ENCODE data around the gene A2M. TPM values are rescaled to one million over a fixed set of nuclear protein-coding genes. Genes with fewer than 3 reads are reported as not detected.
A peak's percentile ranks its signal among the peaks of the same experiment; 100 is the strongest.

A2M gene
- total and polyA plus RNA-seq, 2 donors (not counting 1 experiment from before 2014, with no cell fraction given), result 0.04 TPM; not detected in 1

DNA sequence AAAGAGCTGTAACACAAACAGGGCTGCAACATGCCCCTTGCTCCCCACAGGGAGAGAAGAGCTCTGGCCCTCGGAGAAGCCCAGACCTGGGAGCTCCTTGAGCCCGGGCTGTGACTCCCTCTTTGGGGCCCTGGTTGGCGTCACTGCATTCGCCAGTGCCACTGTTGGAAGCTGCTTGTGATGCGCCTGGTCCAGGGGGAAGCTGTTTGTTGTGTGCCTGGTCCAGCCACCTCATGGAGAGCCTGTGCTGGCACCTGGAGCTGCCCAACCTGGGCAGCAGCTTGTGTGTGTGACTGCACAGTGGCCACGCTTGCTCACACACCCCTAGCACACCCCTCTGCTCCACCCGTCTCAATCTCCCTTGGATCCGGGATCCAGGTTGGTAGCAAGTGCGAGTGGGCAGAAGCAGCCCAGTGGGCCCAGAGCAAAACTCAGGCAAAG lies 49.5 kb downstream of the A2M start:
- peaks cover 10% of the 10 kb centered on the region for H3K27me3 Mint-ChIP-seq
- 90% methylated on average over 7 of the region's 9 CpGs for WGBS (ENCODE audit: insufficient coverage)
- H3K27ac Mint-ChIP-seq, result no peak overlapping the region
- no peak overlapping the region for H3K4me2 ChIP-seq (replicated peaks; ENCODE audit: low read depth, low read length, poor library complexity, severe bottlenecking)
- H3K4me1 ChIP-seq (ENCODE audit: control insufficient read depth in 2 of 2, insufficient read depth in 2 of 2, low read length in 2 of 2), result peaks cover 4 to 8% of the 10 kb centered on the region in 2 donors
- ChIA-PET CTCF (interaction anchor here (1.3 kb wide), 1 partner anchor 17 kb away, joined by 3 read pairs; no protein-coding TSS in a partner anchor), POLR2A (no interaction called here)
- no peak overlapping the region for H3K4me3 ChIP-seq (ENCODE audit: control extremely low read depth in 1 of 5, extremely low read depth in 1 of 5, insufficient read depth in 1 of 5, low read depth in 2 of 5, low read length in 4 of 5)
- ATAC-seq (ENCODE audit: low read depth) (no peak), DNase-seq (no peak)
- H3K4me3 Mint-ChIP-seq, result peak overlapping the region; percentile 77
- H3K36me3 ChIP-seq (replicated peaks in 1 of 2; ENCODE audit: control extremely low read depth in 1 of 2, control insufficient read depth in 1 of 2, extremely low read depth in 1 of 2, insufficient read depth in 2 of 2, low read length in 1 of 2), result no peaks in the 10 kb centered on the region
- no peak overlapping the region for H3K27ac ChIP-seq (ENCODE audit: low read length in 2 of 2)
- no peak for TF ChIP-seq EZH2 (IDR thresholded peaks at IDR 0.05; ENCODE audit: borderline replicate concordance, insufficient read depth, low read depth, low read length, poor library complexity, severe bottlenecking)
- TF ChIP-seq, protein P1, sequence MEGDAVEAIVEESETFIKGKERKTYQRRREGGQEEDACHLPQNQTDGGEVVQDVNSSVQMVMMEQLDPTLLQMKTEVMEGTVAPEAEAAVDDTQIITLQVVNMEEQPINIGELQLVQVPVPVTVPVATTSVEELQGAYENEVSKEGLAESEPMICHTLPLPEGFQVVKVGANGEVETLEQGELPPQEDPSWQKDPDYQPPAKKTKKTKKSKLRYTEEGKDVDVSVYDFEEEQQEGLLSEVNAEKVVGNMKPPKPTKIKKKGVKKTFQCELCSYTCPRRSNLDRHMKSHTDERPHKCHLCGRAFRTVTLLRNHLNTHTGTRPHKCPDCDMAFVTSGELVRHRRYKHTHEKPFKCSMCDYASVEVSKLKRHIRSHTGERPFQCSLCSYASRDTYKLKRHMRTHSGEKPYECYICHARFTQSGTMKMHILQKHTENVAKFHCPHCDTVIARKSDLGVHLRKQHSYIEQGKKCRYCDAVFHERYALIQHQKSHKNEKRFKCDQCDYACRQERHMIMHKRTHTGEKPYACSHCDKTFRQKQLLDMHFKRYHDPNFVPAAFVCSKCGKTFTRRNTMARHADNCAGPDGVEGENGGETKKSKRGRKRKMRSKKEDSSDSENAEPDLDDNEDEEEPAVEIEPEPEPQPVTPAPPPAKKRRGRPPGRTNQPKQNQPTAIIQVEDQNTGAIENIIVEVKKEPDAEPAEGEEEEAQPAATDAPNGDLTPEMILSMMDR (IDR thresholded peaks at IDR 0.05), result no peak
- H2AFZ ChIP-seq (ENCODE audit: insufficient read depth, low read depth, low read length, poor library complexity, severe bottlenecking), result no peak overlapping the region
- intact Hi-C loops (cut with micrococcal nuclease), result no loop called here
- no peaks in the 10 kb centered on the region for H3K79me2 ChIP-seq (ENCODE audit: control insufficient read depth, insufficient read depth, low read length)
- H3K27me3 ChIP-seq (replicated peaks in 1 of 4; ENCODE audit: control extremely low read depth in 1 of 4, control insufficient read depth in 3 of 4, insufficient read depth in 4 of 4, low read length in 3 of 4), result peaks cover 0 to 20% (median 9%) of the 10 kb centered on the region in 4 experiments
- H3K9ac ChIP-seq (ENCODE audit: low read length), result no peak overlapping the region
- peaks cover 0 to 14% (median 5%) of the 10 kb centered on the region in 3 donors for H3K9me3 ChIP-seq (ENCODE audit: control extremely low read depth in 1 of 3, control insufficient read depth in 2 of 3, insufficient read depth in 1 of 3, low read length in 2 of 3)
- no peaks in the 10 kb centered on the region for H4K20me1 ChIP-seq (ENCODE audit: control insufficient read depth, insufficient read depth, low read length, poor library complexity, severe bottlenecking)
- peaks cover 4% of the 10 kb centered on the region for H3K4me1 Mint-ChIP-seq
- H3K9me3 Mint-ChIP-seq (ENCODE audit: insufficient read depth), result peaks cover 4% of the 10 kb centered on the region

DNA sequence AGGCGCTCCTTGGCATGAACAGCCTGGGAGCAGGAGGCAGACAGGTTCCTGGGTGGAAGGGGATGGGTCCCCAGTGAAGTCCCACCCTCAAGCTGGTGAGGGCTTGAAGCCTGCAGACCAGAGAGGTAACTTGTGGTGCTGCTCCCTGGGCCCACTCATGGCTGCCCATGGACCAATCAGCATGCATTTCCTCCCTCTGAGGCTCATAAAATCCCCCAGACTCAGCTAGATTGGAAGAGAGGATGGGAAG lies 50.2 kb downstream of the A2M start:
- H3K27ac Mint-ChIP-seq, result no peak overlapping the region
- Histone ChIP-seq H4K20me1 (ENCODE audit: control insufficient read depth, insufficient read depth, low read length, poor library complexity, severe bottlenecking) (no peaks in the 10 kb centered on the region), H3K36me3 (replicated peaks in 1 of 2; ENCODE audit: control extremely low read depth in 1 of 2, control insufficient read depth in 1 of 2, extremely low read depth in 1 of 2, insufficient read depth in 2 of 2, low read length in 1 of 2) (no peaks in the 10 kb centered on the region), H2AFZ (ENCODE audit: insufficient read depth, low read depth, low read length, poor library complexity, severe bottlenecking) (no peak overlapping the region), H3K4me3 (ENCODE audit: control extremely low read depth in 1 of 5, extremely low read depth in 1 of 5, insufficient read depth in 1 of 5, low read depth in 2 of 5, low read length in 4 of 5) (no peak overlapping the region), H3K27ac (ENCODE audit: low read length in 2 of 2) (no peak overlapping the region), H3K27me3 (replicated peaks in 1 of 4; ENCODE audit: control extremely low read depth in 1 of 4, control insufficient read depth in 3 of 4, insufficient read depth in 4 of 4, low read length in 3 of 4) (peaks cover 0 to 20% (median 9%) of the 10 kb centered on the region in 4 experiments), H3K9me3 (ENCODE audit: control extremely low read depth in 1 of 3, control insufficient read depth in 2 of 3, insufficient read depth in 1 of 3, low read length in 2 of 3) (peaks cover 0 to 14% (median 5%) of the 10 kb centered on the region in 3 donors), H3K4me2 (replicated peaks; ENCODE audit: low read depth, low read length, poor library complexity, severe bottlenecking) (no peak overlapping the region), H3K9ac (ENCODE audit: low read length) (no peak overlapping the region), H3K4me1 (ENCODE audit: control insufficient read depth in 2 of 2, insufficient read depth in 2 of 2, low read length in 2 of 2) (peaks cover 4 to 8% of the 10 kb centered on the region in 2 donors), H3K79me2 (ENCODE audit: control insufficient read depth, insufficient read depth, low read length) (no peaks in the 10 kb centered on the region)
- POLR2A ChIA-PET, result no interaction called here
- TF ChIP-seq, protein P1 (IDR thresholded peaks at IDR 0.05), result no peak
- no peak for TF ChIP-seq EZH2 (IDR thresholded peaks at IDR 0.05; ENCODE audit: borderline replicate concordance, insufficient read depth, low read depth, low read length, poor library complexity, severe bottlenecking)
- intact Hi-C loops (cut with micrococcal nuclease), result no loop called here
- H3K4me1 Mint-ChIP-seq, result peaks cover 4% of the 10 kb centered on the region
- DNase-seq (no peak), ATAC-seq (ENCODE audit: low read depth) (no peak)
- 91% methylated on average over 1 of the region's 1 CpG for whole genome bisulfite sequencing (ENCODE audit: insufficient coverage)
- peak overlapping the region; percentile 77 for H3K4me3 Mint-ChIP-seq
- CTCF ChIA-PET, result no interaction called here
- peaks cover 10% of the 10 kb centered on the region for H3K27me3 Mint-ChIP-seq
- peaks cover 4% of the 10 kb centered on the region for H3K9me3 Mint-ChIP-seq (ENCODE audit: insufficient read depth)
